HG03469 (cell line): ENCODE measurements around the gene VAC14.

Source experiments
- ATAC-seq: cut with Tn5 transposase; IDR thresholded peaks from one replicate; pipeline ENCODE4 v1.9.1; 2021; ENCODE audit warnings: mild to moderate bottlenecking, moderate library complexity, moderate number of reproducible peaks; ENCODE audit not compliant: unreplicated experiment

Gene VAC14

GRCh38 chr16:70694868-70695218 is 106.1 kb downstream of the VAC14 start:
- no peak for ATAC-seq

GRCh38 chr16:70694088-70694867 is 106.7 kb downstream of the VAC14 start:
- ATAC-seq, result no peak

- ATAC-seq, result no peak
Measured at GRCh38 chr16:70692873-70693671, 107.9 kb downstream of the VAC14 start.

- ATAC-seq, result no peak
Measured at GRCh38 chr16:70692130-70692872, 108.7 kb downstream of the VAC14 start.

GRCh38 chr16:70691223-70692129 is 109.5 kb downstream of the VAC14 start:
- ATAC-seq, result no peak

- ATAC-seq, result no peak
Measured at GRCh38 chr16:70689970-70690891, 110.7 kb downstream of the VAC14 start.

GRCh38 chr16:70689035-70689969 is 111.7 kb downstream of the VAC14 start:
- no peak for ATAC-seq

- ATAC-seq, result no peak
Measured at GRCh38 chr16:70688246-70688742, 112.7 kb downstream of the VAC14 start.

- ATAC-seq, result no peak
Measured at GRCh38 chr16:70687671-70688245, 113.2 kb downstream of the VAC14 start.

- ATAC-seq, result no peak
Measured at GRCh38 chr16:70687102-70687511, 113.9 kb downstream of the VAC14 start.

GRCh38 chr16:70686376-70687101 is 114.4 kb downstream of the VAC14 start:
- ATAC-seq, result no peak

GRCh38 chr16:70685938-70686375 is 115.0 kb downstream of the VAC14 start, which contains the start of gene MTSS2:
Gene MTSS2 (minus strand): TSS chr16:70686053. CDS start chr16:70685791, 262 bp downstream.
- ATAC-seq, result no peak

- no peak for ATAC-seq
Measured at GRCh38 chr16:70685061-70685937, 115.7 kb downstream of the VAC14 start.

GRCh38 chr16:70684146-70685060 is 116.6 kb downstream of the VAC14 start:
- no peak for ATAC-seq
